Subcutaneous abdominal adipose tissue (tissue), 5 donors: ENCODE data around the gene ASIC3.

Source experiments
- H3K27ac ChIP-seq: one replicate; pipeline ENCODE4 v1.7.0; 2013; ENCODE audit warnings: low read depth, mild to moderate bottlenecking, inconsistent platforms, low read length, moderate library complexity
- H3K27me3 ChIP-seq, 5 donors: one replicate each; pipeline ENCODE4 v1.7.0; 2013; ENCODE audit warnings: low read length in 5 of 5, inconsistent platforms in 1 of 5; ENCODE audit not compliant: control insufficient read depth in 5 of 5, insufficient read depth in 4 of 5
- H3K36me3 ChIP-seq, 5 donors: one replicate each; pipeline ENCODE4 v1.7.0; 2013; ENCODE audit warnings: low read length in 5 of 5; ENCODE audit not compliant: control insufficient read depth in 5 of 5, insufficient read depth in 5 of 5
- H3K4me1 ChIP-seq, 5 donors: one replicate each; pipeline ENCODE4 v1.7.0; 2013; ENCODE audit warnings: low read length in 5 of 5, mild to moderate bottlenecking in 3 of 5, moderate library complexity in 1 of 5; ENCODE audit not compliant: control insufficient read depth in 5 of 5, insufficient read depth in 5 of 5
- H3K4me3 ChIP-seq, 5 donors: one replicate each; pipeline ENCODE4 v1.7.0; 2013; ENCODE audit warnings: low read length in 5 of 5, low read depth in 1 of 5
- H3K9ac ChIP-seq, 5 donors: one replicate each; pipeline ENCODE4 v1.7.0; 2013; ENCODE audit warnings: low read length in 5 of 5, mild to moderate bottlenecking in 4 of 5, moderate library complexity in 3 of 5
- H3K9me3 ChIP-seq, 5 donors: one replicate each; pipeline ENCODE4 v1.7.0; 2013; ENCODE audit warnings: low read length in 5 of 5; ENCODE audit not compliant: control insufficient read depth in 5 of 5
- donor health status: healthy.
- donor health status: healthy.
- donor health status: healthy.
- donor health status: healthy.
- donor health status: healthy.

ASIC3 gene

GRCh38 chr7:151099486-151100211 lies 51.3 kb downstream of the ASIC3 start:
- Histone ChIP-seq H3K36me3 (peaks cover 0 to 12% (median 2%) of the 10 kb centered on the region in 5 donors), H3K27ac (no peak overlapping the region), H3K4me3 (no peak overlapping the region), H3K4me1 (peaks cover 2 to 36% (median 29%) of the 10 kb centered on the region in 5 donors), H3K27me3 (no peaks in the 10 kb centered on the region), H3K9ac (peak overlapping the region in 1 of 5 donors; percentile 17), H3K9me3 (no peaks in the 10 kb centered on the region)

GRCh38 chr7:151100921-151101320 lies 52.6 kb downstream of the ASIC3 start:
- Histone ChIP-seq H3K27ac (no peak overlapping the region), H3K27me3 (no peaks in the 10 kb centered on the region), H3K4me3 (no peak overlapping the region), H3K36me3 (peaks cover 0 to 14% (median 2%) of the 10 kb centered on the region in 5 donors), H3K9ac (peak overlapping the region in 2 of 5 donors; percentile 32 to 47), H3K4me1 (peaks cover 2 to 33% (median 25%) of the 10 kb centered on the region in 5 donors), H3K9me3 (no peaks in the 10 kb centered on the region)

DNA sequence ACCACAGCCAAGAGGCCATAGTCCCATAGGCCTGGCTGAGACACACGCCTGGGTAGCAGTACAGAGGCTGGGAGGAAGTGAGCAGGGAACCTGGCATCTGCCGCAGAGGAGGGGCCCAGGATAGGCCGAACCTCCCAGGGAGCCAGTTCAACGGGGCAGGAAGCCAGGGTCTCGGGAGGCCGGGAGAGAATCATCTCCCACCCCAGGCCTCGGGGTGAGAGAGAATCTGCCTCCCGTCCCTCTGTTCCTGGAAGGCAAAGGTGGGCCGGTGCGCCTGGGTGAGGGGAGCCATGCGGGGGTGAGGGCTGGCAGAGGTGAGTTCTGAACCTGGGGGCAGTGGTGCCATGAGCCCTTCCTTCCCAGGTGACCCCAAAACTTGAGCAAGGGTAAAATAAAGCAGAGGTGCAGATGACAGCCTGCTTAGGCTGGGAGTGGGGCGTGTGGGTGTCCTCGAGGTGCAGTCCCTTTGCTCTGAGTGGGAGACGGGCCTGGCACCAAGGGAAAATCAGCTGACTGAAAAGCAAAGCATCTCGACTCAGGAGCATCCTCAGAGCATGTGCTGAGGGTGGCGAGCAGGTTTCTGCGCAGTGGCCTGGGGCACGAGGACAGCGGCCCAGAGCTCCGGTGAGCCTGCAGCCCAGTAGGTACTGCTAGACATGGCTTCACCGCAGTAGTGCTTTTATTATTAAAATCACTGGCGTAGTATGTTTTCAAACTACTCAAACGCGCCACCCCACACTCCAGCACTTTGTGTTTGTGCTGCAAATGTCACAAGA lies 53.5 kb downstream of the ASIC3 start:
- Histone ChIP-seq H3K4me1 (peaks cover 2 to 30% (median 25%) of the 10 kb centered on the region in 5 donors), H3K9ac (peak overlapping the region in 1 of 5 donors; percentile 47), H3K4me3 (no peak overlapping the region), H3K27ac (no peak overlapping the region), H3K27me3 (no peaks in the 10 kb centered on the region), H3K36me3 (peaks cover 0 to 19% (median 7%) of the 10 kb centered on the region in 5 donors), H3K9me3 (no peaks in the 10 kb centered on the region)
